ENCODE measurements around the gene ARHGAP42.

The ARHGAP42 gene

DNA sequence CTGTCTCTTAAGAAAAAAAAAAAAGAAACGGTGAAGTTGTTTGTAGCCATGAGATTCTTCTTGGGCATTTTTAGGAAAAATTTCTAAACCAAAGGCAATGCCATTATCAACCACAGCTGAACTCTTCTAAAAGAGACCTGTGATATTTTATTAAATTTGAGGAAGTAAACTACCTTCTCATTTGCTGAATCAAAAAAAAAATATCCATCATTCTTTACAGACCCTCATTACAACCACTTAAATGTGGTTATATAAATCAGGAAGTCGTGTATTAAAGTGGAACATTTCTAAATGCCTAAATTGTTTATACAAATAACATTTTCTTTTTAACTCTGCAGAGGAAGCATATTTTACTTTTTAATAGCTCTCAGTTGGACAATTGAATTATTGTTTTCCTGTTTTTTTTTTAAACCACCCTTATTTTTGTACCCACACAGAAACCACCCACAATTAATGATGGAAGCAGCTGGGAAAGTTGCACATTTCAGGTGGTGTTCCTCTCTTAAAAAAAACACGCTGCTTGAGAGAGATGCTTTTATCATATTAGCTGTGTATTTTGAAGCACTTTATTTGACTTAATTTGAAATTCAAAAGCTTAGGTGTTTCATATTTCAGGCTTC, 91.2 kb downstream of the ARHGAP42 start:
- Mint-ChIP-seq H3K9me3 (no peaks in the 10 kb centered on the region), H3K27me3 (ENCODE audit: low read depth) (no peaks in the 10 kb centered on the region), H3K27ac (peak overlapping the region in 2 of 3 experiments; percentile 50 to 80), H3K36me3 (ENCODE audit: low read depth) (peaks cover 29% of the 10 kb centered on the region), H3K4me1 (peaks cover 5% of the 10 kb centered on the region), H3K4me3 (no peak overlapping the region)
- no peak for TF ChIP-seq CTCF (IDR thresholded peaks at IDR 0.05; ENCODE audit: unreplicated experiment in 3 of 3)

DNA sequence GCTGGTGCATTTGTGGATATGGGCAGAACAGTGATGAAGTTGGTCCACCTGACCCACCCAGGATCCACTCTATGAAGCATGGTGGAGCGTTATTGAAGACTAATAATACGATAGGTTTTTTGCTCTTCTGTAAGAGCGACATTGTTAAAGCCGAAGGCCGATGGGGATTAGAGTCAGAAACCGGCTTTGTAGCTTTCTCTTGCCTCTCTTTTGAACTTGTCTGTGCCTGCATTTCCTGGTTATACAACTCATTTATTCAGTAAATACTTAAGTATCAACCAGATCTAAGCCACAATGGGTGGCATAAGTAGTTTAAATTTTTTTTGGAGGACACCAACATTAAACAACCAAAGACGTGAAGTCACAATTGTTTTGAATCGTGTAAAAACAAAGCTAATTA, 93.4 kb downstream of the ARHGAP42 start:
- Mint-ChIP-seq H3K27ac (no peak overlapping the region), H3K27me3 (ENCODE audit: low read depth) (no peaks in the 10 kb centered on the region), H3K9me3 (no peaks in the 10 kb centered on the region), H3K4me1 (peaks cover 5% of the 10 kb centered on the region), H3K4me3 (no peak overlapping the region), H3K36me3 (ENCODE audit: low read depth) (peaks cover 15% of the 10 kb centered on the region)
- TF ChIP-seq CTCF (IDR thresholded peaks at IDR 0.05; ENCODE audit: unreplicated experiment in 3 of 3) = no peak

- no peaks in the 10 kb centered on the region for H3K27me3 Mint-ChIP-seq (ENCODE audit: low read depth)
- peaks cover 24% of the 10 kb centered on the region for H3K36me3 Mint-ChIP-seq (ENCODE audit: low read depth)
- no peak overlapping the region for H3K27ac Mint-ChIP-seq
- H3K4me1 Mint-ChIP-seq = peaks cover 12% of the 10 kb centered on the region
- TF ChIP-seq CTCF (IDR thresholded peaks at IDR 0.05; ENCODE audit: unreplicated experiment in 3 of 3) = no peak
- H3K4me3 Mint-ChIP-seq = no peak overlapping the region
- no peaks in the 10 kb centered on the region for H3K9me3 Mint-ChIP-seq
Measured at GRCh38 chr11:100785148-100785983, 98.3 kb downstream of the ARHGAP42 start.

- H3K27me3 Mint-ChIP-seq (ENCODE audit: low read depth) = no peaks in the 10 kb centered on the region
- peaks cover 9% of the 10 kb centered on the region for H3K36me3 Mint-ChIP-seq (ENCODE audit: low read depth)
- no peak for TF ChIP-seq CTCF (IDR thresholded peaks at IDR 0.05; ENCODE audit: unreplicated experiment in 3 of 3)
- no peak overlapping the region for H3K4me3 Mint-ChIP-seq
- peak overlapping the region in 2 of 3 experiments; percentile 8 to 58 for H3K27ac Mint-ChIP-seq
- H3K4me1 Mint-ChIP-seq = peaks cover 19% of the 10 kb centered on the region
- H3K9me3 Mint-ChIP-seq = no peaks in the 10 kb centered on the region
Measured at GRCh38 chr11:100788561-100789295, 101.6 kb downstream of the ARHGAP42 start.

DNA sequence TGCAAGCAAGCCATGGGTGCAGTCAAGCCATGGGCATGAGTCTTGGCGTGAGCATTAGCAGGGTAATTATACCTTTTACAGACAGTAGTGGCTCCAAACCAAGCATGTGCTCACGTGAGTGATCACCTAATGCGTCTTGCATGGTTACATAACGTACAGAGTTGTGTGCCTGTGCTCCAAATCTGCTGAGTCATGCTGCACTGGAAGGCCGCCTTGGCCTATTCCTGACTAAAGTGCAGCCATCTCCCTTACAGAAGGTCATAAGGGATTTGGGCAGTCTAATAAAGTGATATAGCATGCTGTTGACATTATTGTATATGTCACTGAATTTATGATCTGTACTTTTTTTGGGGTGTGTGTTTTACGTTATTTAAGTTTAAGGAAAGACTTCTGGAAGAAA, 102.4 kb downstream of the ARHGAP42 start:
- H3K4me1 Mint-ChIP-seq = peaks cover 23% of the 10 kb centered on the region
- peak overlapping the region in 2 of 3 experiments; percentile 8 to 58 for H3K27ac Mint-ChIP-seq
- H3K9me3 Mint-ChIP-seq = no peaks in the 10 kb centered on the region
- no peaks in the 10 kb centered on the region for H3K27me3 Mint-ChIP-seq (ENCODE audit: low read depth)
- TF ChIP-seq CTCF (IDR thresholded peaks at IDR 0.05; ENCODE audit: unreplicated experiment in 3 of 3) = no peak
- peaks cover 9% of the 10 kb centered on the region for H3K36me3 Mint-ChIP-seq (ENCODE audit: low read depth)
- no peak overlapping the region for H3K4me3 Mint-ChIP-seq

Data from nephron (organoid).